NOMO-1 (cell line): ENCODE data around the gene TMEM89.

Source experiments
- DNase-seq, 2 experiments: peaks; one replicate each; lab custom pipeline; 2025; ENCODE audit not compliant: unreplicated experiment in 2 of 2; lab: John Stamatoyannopoulos, UW

The TMEM89 gene

GRCh38 chr3:48593337-48593736 lies 28.2 kb downstream of the TMEM89 start:
- no peak for DNase-seq

GRCh38 chr3:48592519-48593087 lies 29.0 kb downstream of the TMEM89 start:
- no peak for DNase-seq

GRCh38 chr3:48591886-48592518 lies 29.6 kb downstream of the TMEM89 start:
- no peak for DNase-seq

GRCh38 chr3:48591436-48591835 lies 30.1 kb downstream of the TMEM89 start:
- no peak for DNase-seq

- no peak for DNase-seq
Observed at GRCh38 chr3:48588230-48588629, 33.3 kb downstream of the TMEM89 start.

GRCh38 chr3:48587686-48588085 lies 33.9 kb downstream of the TMEM89 start:
- DNase-seq, result no peak

- DNase-seq, result no peak
Observed at GRCh38 chr3:48585411-48585810, 36.2 kb downstream of the TMEM89 start.

- DNase-seq, result no peak
Observed at GRCh38 chr3:48584836-48585235, 36.7 kb downstream of the TMEM89 start.

GRCh38 chr3:48581621-48582481 lies 39.7 kb downstream of the TMEM89 start:
- no peak for DNase-seq

- DNase-seq, result no peak
Observed at GRCh38 chr3:48576647-48577046, 44.9 kb downstream of the TMEM89 start.

GRCh38 chr3:48575366-48575765 lies 46.2 kb downstream of the TMEM89 start:
- DNase-seq, result no peak

GRCh38 chr3:48573973-48574585 lies 47.5 kb downstream of the TMEM89 start:
- DNase-seq, result no peak

GRCh38 chr3:48572517-48572916 lies 49.1 kb downstream of the TMEM89 start:
- no peak for DNase-seq

GRCh38 chr3:48571938-48572337 lies 49.6 kb downstream of the TMEM89 start:
- DNase-seq, result no peak
